BE2C (cell line): ENCODE data around the gene C16orf96.

Experiments used
- DNase-seq: peaks from one replicate; pipeline ENCODE4 v3.0.0-alpha.2; 2020
- H3K27me3 ChIP-seq: fragments of 250-450 bp; sonication (Bioruptor Pico); 2 replicates; pipeline ENCODE4 v1.5.1; 2020; ENCODE audit warnings: mild to moderate bottlenecking
- H3K36me3 ChIP-seq: fragments of 250-450 bp; sonication (Bioruptor Pico); 2 replicates; pipeline ENCODE4 v1.5.1; 2020; ENCODE audit warnings: mild to moderate bottlenecking
- H3K4me1 ChIP-seq: fragments of 250-450 bp; sonication (Bioruptor Pico); 2 replicates; pipeline ENCODE4 v1.5.1; 2020
- H3K4me3 ChIP-seq: 2 replicates; pipeline ENCODE4 v1.5.1; 2011; ENCODE audit warnings: low read depth, low read length
- H3K9me3 ChIP-seq: fragments of 250-450 bp; sonication (Bioruptor Pico); 2 replicates; pipeline ENCODE4 v1.5.1; 2020
- CTCF ChIP-seq: IDR thresholded peaks from 2 replicates; pipeline ENCODE4 v1.5.1; 2012; ENCODE audit warnings: mild to moderate bottlenecking, low read depth, low read length

The C16orf96 gene

GRCh38 chr16:4522051-4522581, 34.0 kb upstream of the C16orf96 start:
- peak; percentile 79 for DNase-seq
- no peak for TF ChIP-seq CTCF
- peaks cover 12% of the 10 kb centered on the region for H3K4me1 ChIP-seq
- H3K4me3 ChIP-seq = no peak overlapping the region
- no peaks in the 10 kb centered on the region for H3K9me3 ChIP-seq
- H3K36me3 ChIP-seq = no peaks in the 10 kb centered on the region
- H3K27me3 ChIP-seq = no peaks in the 10 kb centered on the region

- no peak for DNase-seq
- Histone ChIP-seq H3K27me3 (no peaks in the 10 kb centered on the region), H3K4me3 (no peak overlapping the region), H3K9me3 (no peaks in the 10 kb centered on the region), H3K4me1 (peaks cover 12% of the 10 kb centered on the region), H3K36me3 (no peaks in the 10 kb centered on the region)
- TF ChIP-seq CTCF = no peak
Observed at GRCh38 chr16:4523686-4524085, 32.5 kb upstream of the C16orf96 start.

- no peak for DNase-seq
- H3K36me3 ChIP-seq = no peaks in the 10 kb centered on the region
- no peak overlapping the region for H3K4me3 ChIP-seq
- H3K9me3 ChIP-seq = no peaks in the 10 kb centered on the region
- TF ChIP-seq CTCF = no peak
- H3K27me3 ChIP-seq = no peaks in the 10 kb centered on the region
- peaks cover 12% of the 10 kb centered on the region for H3K4me1 ChIP-seq
Observed at GRCh38 chr16:4524571-4524970, 31.6 kb upstream of the C16orf96 start.

- H3K36me3 ChIP-seq = no peaks in the 10 kb centered on the region
- no peak overlapping the region for H3K4me3 ChIP-seq
- no peak for TF ChIP-seq CTCF
- H3K27me3 ChIP-seq = no peaks in the 10 kb centered on the region
- DNase-seq = no peak
- peaks cover 12% of the 10 kb centered on the region for H3K4me1 ChIP-seq
- H3K9me3 ChIP-seq = no peaks in the 10 kb centered on the region
Observed at GRCh38 chr16:4525069-4525468, 31.1 kb upstream of the C16orf96 start.

- H3K9me3 ChIP-seq = no peaks in the 10 kb centered on the region
- no peak for TF ChIP-seq CTCF
- DNase-seq = no peak
- H3K4me3 ChIP-seq = no peak overlapping the region
- no peaks in the 10 kb centered on the region for H3K27me3 ChIP-seq
- H3K36me3 ChIP-seq = no peaks in the 10 kb centered on the region
- peaks cover 12% of the 10 kb centered on the region for H3K4me1 ChIP-seq
Observed at GRCh38 chr16:4525634-4526277, 30.4 kb upstream of the C16orf96 start.
